ENCODE results near the gene KCNG2.

Gene KCNG2

GRCh38 chr18:79882522-79883241, 84.9 kb downstream of the KCNG2 start:
- in situ Hi-C loops (cut with MboI; ENCODE audit: low sequenced_read_pairs), result no loop called here

- in situ Hi-C loops (cut with MboI; ENCODE audit: low sequenced_read_pairs), result no loop called here
Measured at GRCh38 chr18:79883461-79884293, 85.9 kb downstream of the KCNG2 start.

GRCh38 chr18:79884294-79884962, 86.7 kb downstream of the KCNG2 start:
- in situ Hi-C loops (cut with MboI; ENCODE audit: low sequenced_read_pairs), result no loop called here

GRCh38 chr18:79884963-79885728, 87.4 kb downstream of the KCNG2 start:
- in situ Hi-C loops (cut with MboI; ENCODE audit: low sequenced_read_pairs), result no loop called here

- in situ Hi-C loops (cut with MboI; ENCODE audit: low sequenced_read_pairs), result no loop called here
Measured at GRCh38 chr18:79887181-79888000, 89.7 kb downstream of the KCNG2 start.

- in situ Hi-C loops (cut with MboI; ENCODE audit: low sequenced_read_pairs), result no loop called here
Measured at GRCh38 chr18:79888016-79888415, 90.3 kb downstream of the KCNG2 start.

- in situ Hi-C loops (cut with MboI; ENCODE audit: low sequenced_read_pairs), result no loop called here
Measured at GRCh38 chr18:79889569-79889968, 91.8 kb downstream of the KCNG2 start.

- in situ Hi-C loops (cut with MboI; ENCODE audit: low sequenced_read_pairs), result no loop called here
Measured at GRCh38 chr18:79890674-79891073, 92.9 kb downstream of the KCNG2 start.

- in situ Hi-C loops (cut with MboI; ENCODE audit: low sequenced_read_pairs), result no loop called here
Measured at GRCh38 chr18:79896738-79897137, 99.0 kb downstream of the KCNG2 start.

- in situ Hi-C loops (cut with MboI; ENCODE audit: low sequenced_read_pairs), result no loop called here
Measured at GRCh38 chr18:79897940-79898625, 100.3 kb downstream of the KCNG2 start.

GRCh38 chr18:79898952-79899608, 101.3 kb downstream of the KCNG2 start:
- in situ Hi-C loops (cut with MboI; ENCODE audit: low sequenced_read_pairs), result no loop called here

GRCh38 chr18:79899609-79900445, 102.1 kb downstream of the KCNG2 start:
- in situ Hi-C loops (cut with MboI; ENCODE audit: low sequenced_read_pairs), result no loop called here

GRCh38 chr18:79900610-79901570, 103.2 kb downstream of the KCNG2 start:
- in situ Hi-C loops (cut with MboI; ENCODE audit: low sequenced_read_pairs), result no loop called here

GRCh38 chr18:79901665-79902064, 103.9 kb downstream of the KCNG2 start:
- in situ Hi-C loops (cut with MboI; ENCODE audit: low sequenced_read_pairs), result no loop called here

GRCh38 chr18:79902075-79902474, 104.3 kb downstream of the KCNG2 start:
- in situ Hi-C loops (cut with MboI; ENCODE audit: low sequenced_read_pairs), result no loop called here

GRCh38 chr18:79902640-79903039, 104.9 kb downstream of the KCNG2 start:
- in situ Hi-C loops (cut with MboI; ENCODE audit: low sequenced_read_pairs), result no loop called here

GRCh38 chr18:79903071-79903635, 105.4 kb downstream of the KCNG2 start:
- in situ Hi-C loops (cut with MboI; ENCODE audit: low sequenced_read_pairs), result no loop called here

Data from HL-60/S4 treated with phorbol 12-myristate 13-acetate at 8.2 ng/mL for 4 days and 3 days (cell line).